GM12878 (cell line): Measurements from ENCODE around the gene WDR76. TPM values are rescaled to one million over a fixed set of nuclear protein-coding genes. Genes with fewer than 3 reads are reported as not detected.

Experiments used
- ATF7 ChIP-seq: fragments of 450-650 bp; IDR thresholded peaks from 2 replicates; pipeline ENCODE4 v1.6.1; 2016; ENCODE audit warnings: low read depth, mild to moderate bottlenecking
- CREM ChIP-seq: IDR thresholded peaks from 2 replicates; pipeline ENCODE4 v1.6.1; 2014; ENCODE audit warnings: antibody characterized with exemption, low read depth
- E4F1 ChIP-seq: fragments of 450-650 bp; IDR thresholded peaks from 2 replicates; pipeline ENCODE4 v1.6.1; 2018; ENCODE audit warnings: borderline replicate concordance, mild to moderate bottlenecking; ENCODE audit not compliant: partially characterized antibody
- ETV6 ChIP-seq, 2 experiments: fragments of 450-650 bp in 1 of 2; IDR thresholded peaks in 1 of 2; conservative IDR thresholded peaks in 1 of 2; 2 replicates each; pipeline ENCODE4 v1.6.1; 2014; ENCODE audit warnings: antibody characterized with exemption in 1 of 2, borderline replicate concordance in 1 of 2, low read depth in 1 of 2, mild to moderate bottlenecking in 1 of 2, moderate library complexity in 1 of 2
- JUNB ChIP-seq: IDR thresholded peaks from 2 replicates; pipeline ENCODE4 v1.6.1; 2016; ENCODE audit warnings: antibody characterized with exemption, mild to moderate bottlenecking
- MTA3 ChIP-seq: IDR thresholded peaks from 2 replicates; pipeline ENCODE4 v1.6.1; 2012; ENCODE audit warnings: low read length, inconsistent platforms, borderline replicate concordance
- POLR2AphosphoS2 ChIP-seq: IDR thresholded peaks from 2 replicates; pipeline ENCODE4 v1.6.1; 2011; ENCODE audit warnings: low read depth, mild to moderate bottlenecking, low read length, improper control_type of control experiment, moderate library complexity
- RB1 ChIP-seq: fragments of 450-650 bp; formaldehyde crosslinking; IDR thresholded peaks from 2 replicates; pipeline ENCODE4 v1.6.1; 2017; ENCODE audit warnings: mild to moderate bottlenecking, borderline replicate concordance
- RCOR1 ChIP-seq: conservative IDR thresholded peaks from 2 replicates; pipeline ENCODE4 v1.6.1; 2012; ENCODE audit warnings: low read depth, low read length, improper control_type of control experiment
- RELA ChIP-seq: fragments of 450-650 bp; IDR thresholded peaks from 2 replicates; pipeline ENCODE4 v1.8.0; 2014; ENCODE audit warnings: borderline replicate concordance; ENCODE audit not compliant: partially characterized antibody
- STAT3 ChIP-seq: IDR thresholded peaks from 2 replicates; pipeline ENCODE4 v1.6.1; 2011; ENCODE audit warnings: low read depth, low read length, improper control_type of control experiment
- TBL1XR1 ChIP-seq: IDR thresholded peaks from 2 replicates; pipeline ENCODE4 v1.6.1; 2012; ENCODE audit warnings: low read depth, low read length, improper control_type of control experiment
- USF1 ChIP-seq: IDR thresholded peaks from 2 replicates; pipeline ENCODE4 v1.6.1; 2011; ENCODE audit warnings: borderline replicate concordance, low read depth, mild to moderate bottlenecking, moderate library complexity, mixed read lengths, low read length; ENCODE audit not compliant: insufficient read depth; ENCODE audit errors: extremely low read length
- WRNIP1 ChIP-seq: IDR thresholded peaks from 2 replicates; pipeline ENCODE4 v1.6.1; 2011; ENCODE audit warnings: low read depth, low read length, improper control_type of control experiment, borderline replicate concordance
- ZBTB40 ChIP-seq: fragments of 450-650 bp; IDR thresholded peaks from 2 replicates; pipeline ENCODE4 v1.6.1; 2016; ENCODE audit warnings: mild to moderate bottlenecking, moderate library complexity, borderline replicate concordance
- ZNF687 ChIP-seq: fragments of 450-650 bp; IDR thresholded peaks from 2 replicates; pipeline ENCODE4 v1.6.1; 2017; ENCODE audit warnings: mild to moderate bottlenecking, moderate library complexity
- polyA plus RNA-seq, 11 experiments: library from polyadenylated mRNA; depleted of rRNA in 4 of 11; unstranded in 6 of 11; stranded (reverse) in 5 of 11; fragments of >200 nt; fragmentation: Nextera tagmentation in 4 of 11; fragmentation: Illumina TruSeq in 1 of 11; extraction: Ambion mirVana in 4 of 11; extraction: Trizol in 1 of 11; gene quantifications; 1 replicate in 1 of 11; 2 replicates in 10 of 11; pipeline versions ENCODE4 v1.2.1 to v1.2.3, GENCODE V29; 2011 to 2016; ENCODE audit warnings: inconsistent platforms in 2 of 11, missing spikeins in 2 of 11, low read depth in 1 of 11
- total RNA-seq, 4 experiments: library from RNA; depleted of rRNA in 3 of 4; stranded (reverse); fragments of >200 nt in 3 of 4; fragmentation: Illumina TruSeq in 1 of 4; extraction: Trizol in 1 of 4; gene quantifications; 2 replicates each; pipeline versions ENCODE4 v1.2.1 to v1.2.3, GENCODE V29; 2013 to 2021

The WDR76 gene
- total and polyA plus RNA-seq, 10 of the 15 experiments (the other 5 are each of a cell fraction or from before 2014, with no cell fraction given), result 8.0 to 59.7 (median 34.5) TPM

GRCh38 chr15:43800286-43801141, 26.3 kb upstream of the WDR76 start, which contains the start of gene HYPK (continued):
- peak; percentile 64 for TF ChIP-seq E4F1
- TF ChIP-seq CREM, result 0 out of 2 replicates have a peak, but pooled peaks have one; percentile 52
- 0 out of 2 replicates have a peak, but pooled peaks have one; percentile 39 for TF ChIP-seq WRNIP1
- peak; percentile 40; the same call in 1 of the 2 replicates for TF ChIP-seq ATF7
- TF ChIP-seq ETV6 (conservative IDR thresholded peaks at IDR 0.05 in 1 of 2, IDR thresholded peaks at IDR 0.05 in 1 of 2; ENCODE audit: borderline replicate concordance in 1 of 2, low read depth in 1 of 2), result no peak
- TF ChIP-seq USF1, result no peak
- TF ChIP-seq JUNB, result no peak
- peak; percentile 67 for TF ChIP-seq ZNF687
- TF ChIP-seq TBL1XR1, result no peak
- peak; percentile 85; the same call in 1 of the 2 replicates for TF ChIP-seq POLR2AphosphoS2
- peak; percentile 39; the same call in 1 of the 2 replicates for TF ChIP-seq RB1
- TF ChIP-seq MTA3, result peak; percentile 73; the same call in 1 of the 2 replicates
- TF ChIP-seq ZBTB40, result peak; percentile 88
- TF ChIP-seq RELA, result peak; percentile 46
- 0 out of 2 replicates have a peak, but pooled peaks have one; percentile 77 for TF ChIP-seq RCOR1
- no peak for TF ChIP-seq STAT3
